NB4 (cell line): ENCODE measurements around the gene C6.
A peak's percentile ranks its signal among the peaks of the same experiment; 100 is the strongest.

Experiments used
- DNase-seq: peaks from one replicate; pipeline ENCODE4 v3.0.0; 2010; ENCODE audit warnings: low read depth
- H3K4me3 ChIP-seq: one replicate; pipeline ENCODE4 v1.5.1; 2011; ENCODE audit warnings: mild to moderate bottlenecking, low read depth, low read length, moderate library complexity
- MYC ChIP-seq: IDR thresholded peaks from 2 replicates; pipeline ENCODE4 v1.6.1; 2011; ENCODE audit warnings: low read depth, low read length
- POLR2A ChIP-seq: IDR thresholded peaks from 2 replicates; pipeline ENCODE4 v1.6.1; 2011; ENCODE audit warnings: mild to moderate bottlenecking; ENCODE audit not compliant: insufficient read length; ENCODE audit errors: extremely low read depth
- TF ChIP-seq, protein P1 (sequence below): IDR thresholded peaks from one replicate; pipeline ENCODE4 v1.5.1; 2012; ENCODE audit warnings: low read depth, low read length
- TF ChIP-seq, protein P2 (sequence below): IDR thresholded peaks from 2 replicates; pipeline ENCODE4 v1.6.1; 2011; ENCODE audit warnings: low read depth, low read length

The C6 gene

DNA sequence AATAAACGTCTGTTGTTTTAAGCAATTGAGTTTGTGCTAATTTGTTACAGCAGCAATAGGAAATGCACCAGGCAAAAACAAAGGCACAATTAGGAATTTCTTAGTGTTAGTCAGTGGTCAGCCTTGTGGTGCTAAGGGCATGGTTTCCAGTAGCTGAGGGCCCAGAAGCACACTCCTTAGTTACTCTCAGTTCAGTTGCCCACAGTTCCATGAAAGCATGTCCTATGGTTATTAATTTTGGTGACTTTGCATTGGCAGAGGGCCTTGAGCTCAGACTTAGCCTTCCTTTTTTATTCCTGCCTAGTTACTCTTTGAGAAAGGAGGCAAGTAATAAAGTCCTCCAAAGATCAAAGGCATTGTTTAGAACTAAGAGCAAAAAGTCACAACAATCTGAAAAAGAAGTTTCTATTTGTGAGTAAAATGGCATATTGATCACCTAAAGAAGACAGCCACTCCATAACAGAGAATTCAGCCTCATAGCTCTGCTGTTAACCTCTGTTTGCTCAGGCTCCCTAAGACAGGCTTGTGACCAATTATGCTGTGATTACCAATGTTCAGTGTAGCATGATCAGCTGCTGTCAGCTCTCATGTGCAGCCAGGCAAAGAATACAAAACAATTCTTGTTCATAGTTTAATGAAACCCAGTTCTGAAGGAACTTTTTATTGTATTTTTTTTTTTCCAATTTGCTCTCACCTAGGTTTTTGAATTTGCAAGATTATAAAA, 85.2 kb downstream of the C6 start:
- no peak for DNase-seq
- no peak overlapping the region for H3K4me3 ChIP-seq
- TF ChIP-seq, protein P1, sequence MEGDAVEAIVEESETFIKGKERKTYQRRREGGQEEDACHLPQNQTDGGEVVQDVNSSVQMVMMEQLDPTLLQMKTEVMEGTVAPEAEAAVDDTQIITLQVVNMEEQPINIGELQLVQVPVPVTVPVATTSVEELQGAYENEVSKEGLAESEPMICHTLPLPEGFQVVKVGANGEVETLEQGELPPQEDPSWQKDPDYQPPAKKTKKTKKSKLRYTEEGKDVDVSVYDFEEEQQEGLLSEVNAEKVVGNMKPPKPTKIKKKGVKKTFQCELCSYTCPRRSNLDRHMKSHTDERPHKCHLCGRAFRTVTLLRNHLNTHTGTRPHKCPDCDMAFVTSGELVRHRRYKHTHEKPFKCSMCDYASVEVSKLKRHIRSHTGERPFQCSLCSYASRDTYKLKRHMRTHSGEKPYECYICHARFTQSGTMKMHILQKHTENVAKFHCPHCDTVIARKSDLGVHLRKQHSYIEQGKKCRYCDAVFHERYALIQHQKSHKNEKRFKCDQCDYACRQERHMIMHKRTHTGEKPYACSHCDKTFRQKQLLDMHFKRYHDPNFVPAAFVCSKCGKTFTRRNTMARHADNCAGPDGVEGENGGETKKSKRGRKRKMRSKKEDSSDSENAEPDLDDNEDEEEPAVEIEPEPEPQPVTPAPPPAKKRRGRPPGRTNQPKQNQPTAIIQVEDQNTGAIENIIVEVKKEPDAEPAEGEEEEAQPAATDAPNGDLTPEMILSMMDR, result no peak
- TF ChIP-seq POLR2A (no peak), MYC (no peak)
- TF ChIP-seq, protein P2, sequence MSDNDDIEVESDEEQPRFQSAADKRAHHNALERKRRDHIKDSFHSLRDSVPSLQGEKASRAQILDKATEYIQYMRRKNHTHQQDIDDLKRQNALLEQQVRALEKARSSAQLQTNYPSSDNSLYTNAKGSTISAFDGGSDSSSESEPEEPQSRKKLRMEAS, result no peak

DNA sequence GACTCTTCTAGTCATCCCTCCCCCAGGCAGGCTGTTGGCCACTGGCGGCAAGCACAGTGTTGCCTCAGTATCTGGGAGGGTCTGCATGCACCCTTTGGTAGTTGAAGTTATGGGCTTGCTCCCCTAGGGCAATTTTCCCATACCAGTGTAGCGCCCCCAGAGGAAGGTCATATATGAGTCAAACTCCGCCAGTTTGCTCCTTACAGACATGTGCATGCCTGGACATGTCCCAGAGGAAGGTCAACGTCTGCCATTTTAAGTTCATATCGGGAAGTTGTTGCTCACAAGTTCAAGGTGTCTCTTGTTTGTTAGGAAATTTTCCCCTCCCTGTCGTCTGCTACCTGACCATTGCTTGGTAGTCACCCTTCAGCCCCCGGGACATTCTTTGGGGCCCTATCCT, 90.9 kb downstream of the C6 start:
- no peak for TF ChIP-seq POLR2A
- DNase-seq, result peak; percentile 8
- H3K4me3 ChIP-seq, result no peak overlapping the region

DNA sequence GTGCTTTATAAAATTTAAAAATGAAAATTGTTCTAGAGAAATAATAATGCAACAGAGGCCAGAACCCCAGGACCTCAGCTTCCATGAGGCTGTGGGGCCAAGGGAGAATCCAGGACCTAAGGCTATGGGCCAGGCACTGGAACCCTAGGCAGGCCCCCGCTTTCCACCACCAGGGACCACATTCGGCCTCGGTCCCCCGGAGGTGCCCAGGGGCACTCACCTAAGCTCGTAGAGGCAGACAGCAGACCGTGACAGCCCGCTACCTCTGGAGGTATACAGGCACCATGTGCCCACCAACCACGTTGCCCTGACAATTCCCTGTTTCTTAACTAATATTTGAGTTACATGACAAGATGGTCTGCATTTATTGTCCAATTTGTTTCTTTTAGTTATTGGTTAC, 92.7 kb downstream of the C6 start:
- H3K4me3 ChIP-seq, result no peak overlapping the region
- TF ChIP-seq MYC (no peak), POLR2A (no peak)
- TF ChIP-seq, protein P2, result no peak
- TF ChIP-seq, protein P1, result no peak

DNA sequence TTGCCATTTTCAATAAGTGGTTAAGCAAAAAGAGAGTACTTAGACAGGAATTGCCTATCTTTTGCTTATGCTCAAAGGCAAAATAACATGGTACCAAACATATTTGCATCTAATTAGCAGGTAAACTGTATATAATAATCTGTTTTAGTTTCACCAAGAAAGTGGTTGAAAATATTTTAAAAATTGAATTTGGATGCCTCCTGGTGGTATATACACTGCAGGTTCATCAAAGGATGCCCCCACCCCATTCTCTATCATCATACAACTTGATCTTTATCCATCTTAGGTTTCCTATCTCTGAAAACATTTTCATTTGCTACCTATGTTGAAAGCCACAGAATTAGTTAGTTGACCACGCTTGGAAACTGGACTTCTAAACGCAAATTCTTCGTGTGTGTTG, 95.2 kb downstream of the C6 start:
- TF ChIP-seq MYC, result no peak
- TF ChIP-seq, protein P1, result no peak
- TF ChIP-seq, protein P2, result no peak
- no peak for TF ChIP-seq POLR2A
- no peak overlapping the region for H3K4me3 ChIP-seq
- DNase-seq, result no peak

More for the DNA sequence above, 92.7 kb downstream of the C6 start:
- DNase-seq, result no peak

DNA sequence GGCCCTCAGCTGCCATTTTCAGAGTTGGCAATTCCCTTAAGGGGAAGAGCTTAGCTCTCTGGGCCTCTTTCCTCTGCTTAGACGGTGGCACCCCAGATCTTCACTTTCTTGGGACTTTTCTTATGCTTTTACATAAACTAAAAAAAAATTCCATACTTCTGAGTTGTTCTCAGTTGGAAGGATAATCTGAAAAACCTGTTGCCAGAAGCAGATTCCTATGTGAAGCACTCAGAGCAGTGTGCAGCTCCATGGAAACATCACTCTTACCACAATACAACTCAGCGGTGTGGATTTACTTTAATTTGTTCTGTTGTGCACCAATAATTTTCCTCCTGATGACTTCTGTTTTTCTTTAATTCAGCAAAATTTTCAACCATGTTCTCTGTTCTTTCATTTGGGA, 98.1 kb downstream of the C6 start:
- TF ChIP-seq MYC (no peak), POLR2A (no peak)
- TF ChIP-seq, protein P1, result no peak
- TF ChIP-seq, protein P2, result no peak
- DNase-seq, result no peak
- no peak overlapping the region for H3K4me3 ChIP-seq

DNA sequence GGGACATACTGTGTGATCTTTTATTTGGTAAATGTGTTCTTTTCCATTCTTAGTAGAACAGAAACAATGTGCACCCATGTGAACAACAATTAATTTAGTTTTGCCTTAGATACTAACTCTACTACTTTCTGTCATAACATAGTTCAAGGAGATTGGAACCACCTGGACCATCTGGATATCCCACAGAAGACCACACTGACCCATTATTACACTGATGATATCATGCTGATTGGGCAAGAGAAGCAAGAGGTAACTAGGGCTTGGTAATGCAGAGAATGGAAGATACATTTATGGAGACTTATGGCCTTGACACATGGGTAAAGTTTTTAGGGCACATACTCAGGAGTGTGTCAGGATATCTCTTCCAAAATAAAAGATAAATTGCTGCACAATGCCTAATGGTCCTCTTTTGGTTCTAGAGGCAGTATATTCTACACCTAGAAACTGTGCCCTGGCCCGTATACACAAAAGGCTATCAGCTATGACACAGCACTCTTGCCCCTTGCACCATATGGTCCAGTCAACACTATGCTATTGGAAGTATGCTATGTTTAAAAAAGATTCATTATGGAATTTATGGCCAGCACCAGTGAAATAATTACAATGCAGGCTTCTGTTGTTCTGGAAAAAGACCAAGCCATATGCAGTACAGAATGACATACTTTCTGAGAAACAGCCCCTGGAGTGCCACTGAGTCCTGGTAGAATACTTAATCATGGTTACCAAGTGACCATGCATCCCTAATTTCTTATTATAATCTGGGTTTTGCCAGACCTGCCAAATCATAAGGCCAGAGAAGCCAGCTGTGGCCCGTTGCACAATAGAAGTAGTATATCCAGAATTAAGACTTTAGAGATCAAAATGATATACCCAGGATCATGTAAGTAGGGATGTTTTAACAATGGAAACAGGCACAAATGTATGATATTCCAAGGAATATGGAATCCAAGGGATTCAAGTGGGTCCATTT, 100.6 kb downstream of the C6 start:
- no peak for DNase-seq
- H3K4me3 ChIP-seq, result no peak overlapping the region
- TF ChIP-seq POLR2A (no peak), MYC (no peak)
- TF ChIP-seq, protein P2, result no peak
- TF ChIP-seq, protein P1, result no peak
